ENCODE results near the gene THEM4. TPM values are rescaled to one million over a fixed set of nuclear protein-coding genes. Genes with fewer than 3 reads are reported as not detected.

THEM4 gene
- total and polyA plus RNA-seq, 2 of the 8 experiments (the other 6 are each of a cell fraction or from before 2014, with no cell fraction given), result 9.9 to 11.2 TPM

GRCh38 chr1:151914076-151914475, 4.8 kb upstream of the THEM4 start:
- DNase-seq (ENCODE audit: low read depth in 1 of 2, low spot score in 2 of 2), result no peak
- Histone ChIP-seq H4K20me1 (replicated peaks in 1 of 2; ENCODE audit: control insufficient read depth in 1 of 2, insufficient read depth in 2 of 2, low read length in 2 of 2) (no peaks in the 10 kb centered on the region), H3K79me2 (ENCODE audit: control insufficient read depth in 1 of 2, insufficient read depth in 2 of 2, low read length in 2 of 2) (no peaks in the 10 kb centered on the region), H2BK20ac (ENCODE audit: low read length) (no peak overlapping the region), H3K23ac (ENCODE audit: insufficient read length) (no peak overlapping the region), H4K91ac (replicated peaks; ENCODE audit: insufficient read length, low read length) (no peak overlapping the region), H3K9me3 (ENCODE audit: insufficient read depth in 2 of 2, low read depth in 1 of 2, low read length in 1 of 2) (peaks cover 0 to 4% of the 10 kb centered on the region in 2 experiments; a peak in 1 of 4 replicates), H3K4me2 (ENCODE audit: insufficient read depth in 1 of 2, low read depth in 2 of 2, low read length in 2 of 2) (no peak overlapping the region), H3K18ac (ENCODE audit: extremely low read depth, low read length) (no peak overlapping the region), H3K9ac (replicated peaks in 1 of 4; ENCODE audit: extremely low read depth in 1 of 4, low read depth in 3 of 4, low read length in 3 of 4) (no peak overlapping the region), H2BK15ac (ENCODE audit: low read length) (no peak overlapping the region), H2BK120ac (replicated peaks; ENCODE audit: low read depth, low read length) (no peak overlapping the region), H2BK5ac (ENCODE audit: low read depth, low read length) (no peak overlapping the region), H4K8ac (ENCODE audit: extremely low read depth, insufficient read depth, low read length) (no peak overlapping the region), H3K79me1 (ENCODE audit: low read depth, low read length) (no peaks in the 10 kb centered on the region), H2AFZ (ENCODE audit: low read length) (no peak overlapping the region), H3K36me3 (ENCODE audit: control insufficient read depth in 2 of 4, insufficient read depth in 4 of 4, low read length in 3 of 4) (no peaks in the 10 kb centered on the region), H3K56ac (replicated peaks; ENCODE audit: insufficient read length, low read depth, low read length) (no peak overlapping the region), H3K23me2 (ENCODE audit: low read depth, low read length) (peaks cover 5% of the 10 kb centered on the region; the same call in 1 of the 2 replicates), H3K4me1 (replicated peaks in 1 of 4; ENCODE audit: control insufficient read depth in 3 of 4, insufficient read depth in 4 of 4, low read length in 3 of 4) (peaks cover 0 to 6% (median 2%) of the 10 kb centered on the region in 4 experiments; a peak in 3 of 7 replicates), H3K4me3 (ENCODE audit: extremely low read depth in 1 of 4, insufficient read depth in 2 of 4, low read depth in 3 of 4, low read length in 4 of 4) (no peak overlapping the region), H3K14ac (ENCODE audit: insufficient read length) (no peak overlapping the region), H4K5ac (ENCODE audit: insufficient read length, low read depth, low read length) (no peak overlapping the region), H3K4ac (replicated peaks; ENCODE audit: insufficient read length, low read depth, low read length) (no peak overlapping the region), H2BK12ac (ENCODE audit: low read depth, low read length) (no peak overlapping the region), H2AK5ac (ENCODE audit: low read depth, low read length) (no peak overlapping the region), H3K27ac (ENCODE audit: low read depth, low read length) (no peak overlapping the region), H3K27me3 (replicated peaks in 1 of 4; ENCODE audit: control insufficient read depth in 3 of 4, extremely low read depth in 1 of 4, insufficient read depth in 3 of 4, low read length in 3 of 4) (no peaks in the 10 kb centered on the region)
- 100% methylated on average over 2 of the region's 2 CpGs; no CpG with 5 or more reads in 1 of the 2 experiments for WGBS, 2 experiments (ENCODE audit: extremely low coverage in 1 of 2, insufficient coverage in 1 of 2, insufficient read length in 1 of 2, insufficient replicate concordance in 2 of 2, low coverage in 1 of 2, low lambda C conversion rate in 2 of 2, missing lambda C conversion rate in 1 of 2)
- POLR2A ChIA-PET (ENCODE audit: partially characterized antibody), result no interaction called here
- no peak for FAIRE-seq
- CTCF ChIA-PET (ENCODE audit: partially characterized antibody), result interaction anchor here (0.6 kb wide), 1 partner anchor 133 kb away, joined by 3 read pairs; no protein-coding TSS in a partner anchor
- TF ChIP-seq TEAD4 (IDR thresholded peaks at IDR 0.05; ENCODE audit: low read depth, low read length), result no peak
- TF ChIP-seq RAD21 (IDR thresholded peaks at IDR 0.05 in 1 of 2, conservative IDR thresholded peaks at IDR 0.05 in 1 of 2; ENCODE audit: low read depth in 2 of 2, low read length in 2 of 2), result no peak
- no peak for TF ChIP-seq YY1 (IDR thresholded peaks at IDR 0.05; ENCODE audit: low read depth, low read length)
- no peak for TF ChIP-seq RNF2 (IDR thresholded peaks at IDR 0.05; ENCODE audit: borderline replicate concordance, low read depth, low read length, missing control alignments, poor library complexity, severe bottlenecking)
- no peak for TF ChIP-seq SP1 (IDR thresholded peaks at IDR 0.05; ENCODE audit: low read depth, low read length)
- no peak for TF ChIP-seq KDM1A (IDR thresholded peaks at IDR 0.05; ENCODE audit: borderline replicate concordance, low read length)
